AG20443 (cell line): ENCODE measurements around the gene RAD51AP1.
"Not testable (repeated sequence)": the region's sequence is repeated elsewhere in the genome, so short reads cannot be mapped to it uniquely, and the experiment has no call there.

Experiments
- DNase-seq: peaks from one replicate; pipeline ENCODE4 v3.0.0; 2012; ENCODE audit warnings: low spot score, mixed read lengths

Gene RAD51AP1

GRCh38 chr12:4538207-4539160, at the start of gene RAD51AP1:
Gene RAD51AP1 (plus strand): TSS chr12:4538890. CDS start chr12:4538940, 50 bp downstream.
- DNase-seq = peak; percentile 99

GRCh38 chr12:4489556-4489955, 49.1 kb upstream of the RAD51AP1 start:
- no peak for DNase-seq

GRCh38 chr12:4490973-4491372, 47.7 kb upstream of the RAD51AP1 start:
- DNase-seq = no peak

- no peak for DNase-seq
These were observed 42.4 kb upstream of the RAD51AP1 start for GRCh38 chr12:4496145-4496838.

GRCh38 chr12:4499186-4499585, 39.5 kb upstream of the RAD51AP1 start:
- no peak for DNase-seq

DNA sequence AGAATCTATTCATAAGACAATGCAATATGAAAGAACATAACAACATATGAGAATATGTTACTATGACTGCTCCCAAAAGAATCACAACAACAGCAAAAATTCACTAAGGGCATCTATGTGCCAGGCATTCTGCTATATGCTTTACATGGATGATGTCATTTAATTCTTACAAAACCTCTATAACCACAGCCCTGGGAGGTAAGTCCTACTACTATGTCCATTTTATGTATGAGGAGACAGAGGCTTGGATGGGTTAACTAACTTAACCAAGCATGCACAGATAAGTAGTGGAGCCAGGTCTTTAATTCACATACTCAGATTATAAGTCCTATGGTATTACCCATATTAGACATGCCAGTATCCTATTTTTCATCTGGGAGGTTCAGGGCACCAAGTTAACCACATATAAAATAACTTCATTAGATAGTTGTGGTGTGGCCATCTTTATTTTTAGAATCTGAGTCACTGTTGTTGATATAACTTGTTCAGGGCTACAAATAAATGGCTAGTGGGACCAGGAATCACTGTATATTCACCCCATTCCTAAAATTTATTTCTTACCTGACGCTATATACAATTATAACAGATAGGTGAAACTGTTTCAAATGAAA, 33.2 kb upstream of the RAD51AP1 start:
- DNase-seq = no peak

DNA sequence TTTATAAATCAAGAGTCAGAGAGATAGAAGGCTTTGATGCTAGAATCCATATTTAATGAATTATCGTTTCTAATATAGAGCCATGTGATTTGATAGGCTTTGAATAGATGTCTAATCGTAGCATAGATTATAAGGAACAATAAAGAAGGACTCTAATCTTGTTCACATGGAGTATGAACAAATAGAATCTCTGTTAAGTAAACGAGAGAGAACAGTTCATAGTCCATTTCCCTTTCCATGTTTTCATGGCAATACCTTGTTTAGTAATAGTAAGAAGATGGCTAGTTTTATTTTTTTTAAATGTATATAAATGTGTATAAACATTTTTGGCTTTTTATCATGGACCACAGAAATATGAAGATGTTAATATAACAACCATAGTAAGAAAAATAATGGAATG, 32.3 kb upstream of the RAD51AP1 start:
- no peak for DNase-seq

- DNase-seq = no peak
These were observed 31.8 kb upstream of the RAD51AP1 start for GRCh38 chr12:4506870-4507269.

DNA sequence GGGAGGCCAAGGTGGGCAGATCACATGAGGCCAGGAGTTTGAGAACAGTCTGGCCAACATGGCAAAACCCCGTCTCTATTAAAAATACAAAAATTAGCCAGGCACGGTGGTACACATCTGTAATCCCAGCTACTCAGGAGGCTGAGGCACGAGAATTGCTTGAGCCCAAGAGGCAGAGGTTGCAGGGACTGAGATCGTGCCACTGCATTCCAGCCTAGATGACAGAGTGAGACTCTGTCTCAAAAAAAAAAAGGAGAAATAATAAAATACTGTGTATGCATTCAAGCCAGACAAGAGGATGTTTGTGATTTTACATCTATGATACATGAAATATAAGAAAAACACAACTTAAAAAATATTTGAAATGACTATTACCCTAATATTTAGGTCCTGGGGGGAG, 30.2 kb upstream of the RAD51AP1 start:
- not testable (repeated sequence) for DNase-seq

- DNase-seq = not testable (repeated sequence)
These were observed 29.4 kb upstream of the RAD51AP1 start for GRCh38 chr12:4509269-4509668.

DNA sequence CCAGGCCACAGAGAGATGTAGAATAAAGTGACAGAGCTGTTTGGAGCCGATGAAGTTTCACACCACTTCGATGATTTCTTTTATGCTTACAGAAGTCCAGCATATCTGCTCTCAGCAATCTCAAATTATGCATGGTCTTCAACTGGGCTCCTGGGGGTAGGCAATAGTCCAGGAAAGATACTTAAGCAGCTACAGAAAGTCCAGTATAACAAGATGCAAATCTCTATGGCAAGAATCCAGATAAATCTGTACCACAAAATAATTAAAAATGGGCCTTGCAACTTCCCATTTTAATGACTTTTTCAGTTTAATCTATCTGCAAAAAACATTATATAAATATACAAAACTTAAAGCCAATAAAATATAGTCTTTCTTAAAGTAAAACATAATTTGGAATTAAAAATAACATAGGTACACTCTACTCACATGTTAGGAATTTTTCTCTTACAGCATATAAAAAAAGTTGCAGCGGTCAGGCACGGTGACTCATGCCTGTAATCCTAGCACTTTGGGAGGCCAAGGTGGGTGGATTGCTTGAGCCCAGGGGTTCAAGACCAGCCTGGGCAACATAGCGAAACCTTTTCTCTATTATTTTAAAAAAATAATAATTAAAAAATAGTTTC, 20.5 kb upstream of the RAD51AP1 start:
- peak; percentile 12 for DNase-seq

DNA sequence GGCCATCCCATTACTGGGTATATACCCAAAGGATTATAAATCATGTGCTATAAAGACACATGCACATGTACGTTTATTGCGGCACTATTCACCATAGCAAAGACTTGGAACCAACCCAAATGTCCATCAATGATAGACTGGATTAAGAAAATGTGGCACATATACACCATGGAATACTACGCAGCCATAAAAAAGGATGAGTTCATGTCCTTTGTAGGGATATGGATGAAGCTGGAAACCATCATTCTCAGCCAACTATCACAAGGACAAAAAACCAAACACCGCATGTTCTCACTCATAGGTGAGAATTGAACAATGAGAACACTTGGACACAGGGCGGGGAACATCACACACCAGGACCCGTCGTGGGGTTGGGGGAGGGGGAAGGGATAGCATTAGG, 15.2 kb upstream of the RAD51AP1 start:
- DNase-seq = not testable (repeated sequence)

- peak; percentile 7 for DNase-seq
These were observed 11.7 kb upstream of the RAD51AP1 start for GRCh38 chr12:4526923-4527546.

GRCh38 chr12:4530160-4530559, 8.5 kb upstream of the RAD51AP1 start:
- DNase-seq = no peak

DNA sequence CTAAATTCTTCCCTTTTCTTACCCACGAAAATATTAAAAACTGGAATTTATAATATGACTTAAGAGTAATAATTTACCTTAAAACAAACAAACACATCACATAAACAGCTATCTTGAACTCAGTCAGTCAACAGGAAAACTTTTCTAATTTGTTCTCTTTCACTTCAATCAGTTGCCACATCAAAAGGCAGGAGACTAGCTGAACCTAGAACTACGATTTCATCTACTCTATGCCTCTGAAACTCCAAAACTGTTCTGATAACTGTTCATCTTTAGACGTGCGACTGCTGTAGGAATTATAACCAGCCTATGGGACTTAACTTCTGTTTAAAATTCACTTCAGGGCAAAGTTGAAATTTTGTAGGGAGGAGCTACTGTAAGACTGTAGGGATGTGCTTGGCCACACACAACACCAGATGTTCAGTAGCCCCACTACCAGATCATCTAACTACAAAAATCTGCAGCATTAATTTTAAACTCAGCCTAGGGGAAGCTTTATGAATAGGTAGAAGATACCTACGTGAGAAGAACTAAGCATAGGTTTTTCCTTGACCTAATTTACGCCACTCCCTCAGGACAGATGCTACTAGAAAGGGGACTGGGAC, 7.6 kb upstream of the RAD51AP1 start:
- DNase-seq = no peak

- no peak for DNase-seq
These were observed 3.6 kb upstream of the RAD51AP1 start for GRCh38 chr12:4535092-4535491.

GRCh38 chr12:4535871-4536270, 2.8 kb upstream of the RAD51AP1 start:
- no peak for DNase-seq

- no peak for DNase-seq
These were observed 629 bp downstream of the RAD51AP1 start for GRCh38 chr12:4539167-4539870.

GRCh38 chr12:4540170-4540569, 1.5 kb downstream of the RAD51AP1 start:
- no peak for DNase-seq

DNA sequence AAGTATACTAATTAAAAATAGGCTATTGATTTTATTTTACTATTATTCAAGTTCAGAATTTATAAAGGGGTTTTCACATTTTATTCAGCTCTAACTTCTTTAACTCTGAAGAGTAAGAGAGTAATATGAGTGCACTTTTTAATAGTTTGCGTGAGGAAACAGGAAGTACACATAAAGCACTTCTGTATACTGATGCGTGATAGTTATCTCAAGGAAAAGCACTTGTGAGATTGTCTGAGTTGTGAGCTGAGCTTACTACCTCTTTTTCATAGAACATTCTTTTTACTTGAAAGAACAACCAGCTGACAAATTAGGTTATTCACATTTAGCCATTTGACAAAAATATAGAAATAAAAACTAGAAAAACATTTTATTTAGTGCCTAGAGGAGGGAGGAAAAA, 1.9 kb downstream of the RAD51AP1 start:
- DNase-seq = no peak

GRCh38 chr12:4545195-4545594, 6.5 kb downstream of the RAD51AP1 start:
- DNase-seq = no peak
